Activated naive CD4-positive, alpha-beta T cell (primary cell): ENCODE measurements around the gene GPR157.
A peak's percentile ranks its signal among the peaks of the same experiment; 100 is the strongest.
"Not testable (repeated sequence)": the region's sequence is repeated elsewhere in the genome, so short reads cannot be mapped to it uniquely, and the experiment has no call there.

Source experiments
- DNase-seq, 4 experiments: peaks; one replicate each; lab custom pipeline; 2025; lab: John Stamatoyannopoulos, UW

The GPR157 gene, protein sequence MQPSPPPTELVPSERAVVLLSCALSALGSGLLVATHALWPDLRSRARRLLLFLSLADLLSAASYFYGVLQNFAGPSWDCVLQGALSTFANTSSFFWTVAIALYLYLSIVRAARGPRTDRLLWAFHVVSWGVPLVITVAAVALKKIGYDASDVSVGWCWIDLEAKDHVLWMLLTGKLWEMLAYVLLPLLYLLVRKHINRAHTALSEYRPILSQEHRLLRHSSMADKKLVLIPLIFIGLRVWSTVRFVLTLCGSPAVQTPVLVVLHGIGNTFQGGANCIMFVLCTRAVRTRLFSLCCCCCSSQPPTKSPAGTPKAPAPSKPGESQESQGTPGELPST

DNA sequence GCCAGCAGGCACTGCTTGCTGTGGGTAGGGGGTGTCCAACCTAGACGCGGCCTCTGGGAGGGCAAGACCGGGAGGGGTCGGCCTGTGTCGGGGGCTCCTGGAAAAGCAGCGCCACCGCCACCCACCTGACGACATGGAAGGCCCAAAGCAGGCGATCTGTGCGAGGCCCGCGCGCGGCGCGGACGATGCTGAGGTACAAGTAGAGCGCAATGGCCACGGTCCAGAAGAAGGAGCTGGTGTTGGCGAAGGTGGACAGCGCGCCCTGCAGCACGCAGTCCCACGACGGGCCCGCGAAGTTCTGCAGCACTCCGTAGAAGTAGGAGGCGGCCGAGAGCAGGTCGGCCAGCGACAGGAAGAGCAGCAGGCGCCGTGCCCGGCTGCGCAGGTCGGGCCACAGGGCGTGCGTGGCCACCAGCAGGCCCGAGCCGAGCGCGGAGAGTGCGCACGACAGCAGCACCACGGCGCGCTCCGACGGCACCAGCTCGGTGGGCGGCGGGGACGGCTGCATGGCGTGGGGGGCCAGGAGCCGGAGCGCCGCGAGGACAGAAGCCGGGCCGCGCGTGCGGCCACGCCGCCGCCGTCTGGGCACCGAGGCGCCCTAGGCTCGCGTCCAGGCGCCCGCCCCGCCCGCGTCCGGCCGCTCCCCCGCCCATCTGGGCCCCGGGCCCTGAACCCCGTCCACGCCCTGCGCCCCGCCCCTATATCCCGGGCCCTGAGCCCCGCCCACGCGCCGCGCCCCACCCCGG is at the start of gene GPR157:
Gene GPR157, minus strand, starts transcription at position 583 of the 746 bp plus-strand sequence. Its CDS starts 75 bp downstream, at position 508.
- peak; percentile 33 to 81 (median 62) for DNase-seq

- no peak for DNase-seq
Measured at GRCh38 chr1:9174762-9175161, 45.9 kb upstream of the GPR157 start.

GRCh38 chr1:9174243-9174642 is 45.3 kb upstream of the GPR157 start:
- DNase-seq, result no peak

- no peak for DNase-seq
Measured at GRCh38 chr1:9169601-9170137, 40.8 kb upstream of the GPR157 start.

DNA sequence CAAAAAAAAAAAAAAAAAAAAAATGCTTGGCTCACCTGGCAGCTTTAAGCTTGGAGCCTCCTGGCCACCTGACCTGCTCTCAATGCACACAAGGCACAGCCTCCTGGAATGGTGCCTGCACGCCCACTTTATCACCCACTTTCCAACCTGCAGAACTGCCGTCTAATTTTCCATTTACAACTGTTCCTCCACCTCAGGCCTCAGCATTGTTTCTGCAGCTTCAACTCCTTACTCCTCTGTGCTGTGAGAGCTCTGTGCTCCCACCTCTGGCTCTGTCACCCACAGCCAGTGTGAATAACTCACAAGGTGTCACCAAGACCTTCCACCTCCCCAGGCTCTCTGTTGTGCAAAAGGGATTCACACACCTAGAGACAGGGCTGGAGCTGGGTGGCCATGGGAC is 38.7 kb upstream of the GPR157 start:
- no peak for DNase-seq

GRCh38 chr1:9166289-9167235 is 37.7 kb upstream of the GPR157 start:
- DNase-seq, result no peak

DNA sequence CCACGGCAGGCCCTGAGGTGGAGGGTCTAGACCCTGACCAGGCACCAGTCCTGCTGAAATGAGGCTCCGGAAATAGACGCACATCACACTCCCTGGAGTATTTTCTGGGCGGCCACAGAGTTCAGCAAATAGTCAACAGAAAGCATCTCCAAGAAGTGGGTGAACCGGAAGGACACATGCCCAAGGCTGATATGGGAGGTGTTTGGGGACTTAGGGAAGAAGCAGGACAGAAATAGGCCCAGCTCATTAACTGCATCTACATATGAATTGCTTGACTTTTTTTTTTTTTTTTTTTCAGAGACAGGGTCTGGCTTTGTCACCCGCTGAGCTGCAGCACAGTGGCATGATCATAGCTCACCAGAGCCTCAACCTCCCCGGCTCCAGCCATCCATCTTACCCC is 36.5 kb upstream of the GPR157 start:
- no peak for DNase-seq

DNA sequence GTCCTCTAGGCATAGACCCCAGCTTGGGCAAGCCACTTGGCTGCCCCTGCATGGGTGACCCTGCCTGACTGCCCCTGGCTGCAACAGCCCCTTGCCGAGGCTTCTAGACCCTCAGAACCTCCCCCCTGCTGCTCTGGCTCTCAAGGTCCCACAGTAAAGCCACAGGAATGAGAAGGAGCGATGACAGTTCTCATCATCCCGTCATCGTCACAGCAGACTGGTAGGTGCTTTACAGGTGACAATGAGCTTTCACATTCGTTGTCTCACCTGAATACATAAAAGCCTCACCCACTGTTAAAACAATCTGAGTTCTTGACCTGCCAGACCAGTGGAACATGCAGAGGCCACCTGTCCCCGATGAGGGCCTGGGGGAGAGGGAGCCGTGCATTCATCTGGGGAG is 36.0 kb upstream of the GPR157 start:
- no peak for DNase-seq

DNA sequence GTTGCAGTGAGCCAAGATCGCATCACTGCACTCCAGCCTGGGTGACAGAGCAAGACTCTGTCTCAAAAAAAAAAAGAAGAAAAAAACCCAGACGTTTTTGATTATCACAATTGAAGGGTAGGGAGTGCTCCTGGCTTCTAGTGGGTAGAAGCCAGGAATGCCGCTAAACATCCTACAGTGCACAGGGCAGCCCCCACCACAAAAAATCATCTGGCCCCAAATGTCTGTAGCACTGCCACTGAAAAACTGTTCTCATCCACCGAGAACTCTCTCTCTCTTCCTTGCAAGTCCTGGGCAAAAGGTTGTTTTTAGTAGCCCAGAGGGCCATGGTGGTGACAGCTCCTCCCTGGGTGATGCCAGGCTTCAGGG is 35.6 kb upstream of the GPR157 start:
- DNase-seq, result no peak

DNA sequence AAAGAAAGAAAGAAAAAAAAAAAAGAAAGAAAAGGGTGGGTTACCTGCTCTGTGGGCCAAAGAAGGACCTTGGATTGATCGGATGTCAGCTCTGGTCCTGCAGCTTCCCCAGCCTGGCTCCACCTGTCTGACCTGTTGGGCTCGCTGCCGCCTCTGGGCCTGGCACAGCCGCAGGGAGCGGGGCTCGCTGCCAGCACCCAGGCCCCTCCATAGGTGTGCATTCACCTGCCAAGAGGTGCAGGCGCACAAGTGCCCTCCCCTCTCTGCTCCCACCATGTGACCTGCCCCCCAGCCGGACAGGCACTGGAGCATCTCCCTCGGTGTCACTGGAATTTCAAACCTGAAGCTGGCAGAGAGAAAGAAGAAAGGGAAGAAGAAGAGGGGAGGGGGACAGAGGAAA is 33.1 kb upstream of the GPR157 start:
- DNase-seq, result no peak

DNA sequence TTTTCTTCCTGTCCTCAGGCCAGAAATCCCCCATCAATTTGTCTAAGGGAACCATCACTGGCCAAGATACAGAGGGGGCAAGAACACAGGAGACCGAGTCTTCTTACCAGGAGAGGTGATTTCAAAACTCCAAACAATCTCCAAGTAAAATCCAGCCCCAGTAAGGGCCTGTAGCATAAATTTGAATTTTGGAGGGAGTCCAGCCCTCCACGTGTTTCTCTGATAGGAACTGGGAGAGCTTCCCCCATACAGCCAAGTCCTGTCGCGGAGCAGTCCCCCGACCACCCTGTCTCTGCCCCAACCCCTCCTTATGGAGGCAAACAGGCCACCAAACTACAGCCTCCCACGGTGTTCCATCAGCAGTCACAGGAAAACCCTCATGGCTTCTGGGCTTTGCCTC is 32.4 kb upstream of the GPR157 start:
- no peak for DNase-seq

DNA sequence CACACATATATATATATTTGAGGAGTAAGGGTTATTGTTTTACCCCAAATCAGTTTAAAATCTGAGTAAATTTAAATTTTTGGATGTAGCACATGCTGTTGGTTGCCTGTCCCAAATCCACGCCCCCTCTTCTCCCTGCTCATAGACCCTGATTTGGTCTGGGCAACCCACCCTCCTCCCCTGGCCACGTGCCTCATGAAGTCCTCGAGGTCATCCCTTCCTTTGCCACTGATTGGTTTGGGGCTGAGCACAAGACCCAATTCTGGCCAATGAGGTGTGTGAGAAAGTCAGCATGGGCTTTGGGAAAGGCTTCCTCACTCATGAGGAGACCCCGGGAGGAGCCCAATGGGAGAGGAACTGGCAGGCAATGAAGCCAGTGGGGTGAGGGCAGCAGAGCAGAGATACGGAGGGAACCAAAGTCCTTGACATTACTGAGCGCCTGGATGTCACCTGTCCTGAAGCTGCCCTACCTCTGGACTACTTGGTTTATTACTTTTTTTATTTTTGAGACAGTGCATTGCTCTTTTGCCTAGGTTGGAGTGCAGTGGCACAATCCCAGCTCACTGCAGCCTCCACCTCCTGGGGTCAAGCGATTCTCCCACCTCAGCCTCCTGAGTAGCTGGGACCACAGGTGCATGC is 31.3 kb upstream of the GPR157 start:
- no peak for DNase-seq

DNA sequence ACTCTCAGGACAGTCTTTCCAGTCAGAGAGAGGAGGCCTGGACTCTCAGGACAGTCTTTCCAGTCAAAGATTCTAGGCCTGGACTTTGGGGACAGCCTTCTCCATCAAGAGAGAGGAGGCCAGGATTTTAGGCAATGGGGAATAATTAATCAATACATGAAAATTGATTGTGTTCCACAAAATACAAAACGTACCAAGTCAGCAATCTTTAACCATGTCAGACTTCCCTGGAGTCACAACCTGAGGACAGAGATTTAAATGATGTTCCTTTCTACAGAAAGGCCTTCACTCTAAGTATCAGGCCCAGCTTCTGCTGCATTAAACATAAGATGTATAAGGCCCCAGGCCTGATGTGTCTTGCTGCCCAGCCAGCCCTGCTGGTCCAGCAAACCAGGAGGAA is 27.0 kb upstream of the GPR157 start:
- DNase-seq, result no peak

DNA sequence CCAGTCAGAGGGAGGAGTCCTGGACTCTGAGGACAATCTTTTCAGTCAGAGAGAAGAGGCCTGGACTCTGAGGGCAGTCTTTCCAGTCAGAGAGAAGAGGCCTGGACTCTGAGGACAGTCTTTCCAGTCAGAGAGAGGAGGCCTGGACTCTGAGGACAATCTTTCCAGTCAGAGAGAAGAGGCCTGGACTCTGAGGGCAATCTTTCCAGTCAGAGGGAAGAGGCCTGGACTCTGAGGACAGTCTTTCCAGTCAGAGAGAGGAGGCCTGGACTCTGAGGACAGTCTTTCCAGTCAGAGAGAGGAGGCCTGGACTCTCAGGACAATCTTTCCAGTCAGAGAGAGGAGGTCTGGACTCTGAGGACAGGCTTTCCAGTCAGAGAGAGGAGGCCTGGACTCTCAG is 26.5 kb upstream of the GPR157 start:
- not testable (repeated sequence) for DNase-seq

- DNase-seq, result no peak
Measured at GRCh38 chr1:9153152-9153551, 24.2 kb upstream of the GPR157 start.

GRCh38 chr1:9152535-9152934 is 23.6 kb upstream of the GPR157 start:
- DNase-seq, result no peak

- no peak for DNase-seq
Measured at GRCh38 chr1:9151328-9151860, 22.5 kb upstream of the GPR157 start.

DNA sequence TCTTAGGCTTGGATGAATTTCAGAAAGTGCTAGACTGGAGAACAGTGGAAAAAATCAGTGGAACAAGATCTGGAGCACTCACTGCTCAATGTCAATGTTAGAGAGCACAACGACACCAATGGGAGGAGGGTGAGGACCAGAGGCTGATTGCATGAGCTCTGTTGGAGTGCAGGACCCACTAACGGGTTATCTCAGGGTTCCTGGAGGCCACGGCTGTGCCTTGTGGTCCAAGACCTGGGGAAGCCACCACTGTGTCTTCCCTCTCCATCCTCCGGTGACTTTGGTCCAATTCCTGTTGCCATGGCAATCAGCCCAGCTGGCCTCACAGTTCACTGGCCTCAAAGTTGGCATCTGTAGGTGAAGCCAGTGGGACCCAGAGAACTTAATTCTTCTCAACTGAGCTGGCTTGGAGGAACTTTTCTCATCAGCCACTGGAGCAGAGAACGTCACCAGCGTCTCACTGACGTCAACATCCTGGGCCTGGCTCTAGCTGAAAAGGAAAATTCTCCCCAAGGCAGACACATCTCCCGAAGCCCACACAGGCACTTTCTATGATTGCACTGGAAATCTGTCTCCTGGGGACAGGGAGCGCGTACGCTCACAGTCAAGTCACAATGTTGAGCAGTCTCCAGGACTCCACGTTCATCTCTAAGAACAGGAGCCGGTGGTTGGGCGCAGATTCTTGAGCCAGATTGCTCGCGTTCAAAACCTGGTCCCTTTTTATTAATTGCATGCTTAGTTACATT is 21.9 kb upstream of the GPR157 start:
- DNase-seq, result no peak

GRCh38 chr1:9149837-9150581 is 21.1 kb upstream of the GPR157 start:
- no peak for DNase-seq

- no peak for DNase-seq
Measured at GRCh38 chr1:9149151-9149550, 20.2 kb upstream of the GPR157 start.
